Epithelial cell of esophagus (primary cell): ENCODE results near the gene NTN3.

Experiments used
- DNase-seq: peaks from one replicate; pipeline ENCODE4 v3.0.0; 2010; ENCODE audit warnings: low read depth
- H3K4me3 ChIP-seq: 2 replicates; pipeline ENCODE4 v1.5.1; 2011; ENCODE audit warnings: mild to moderate bottlenecking, low read length, control low read depth
- TF ChIP-seq, protein P1 (sequence below): IDR thresholded peaks from 2 replicates; pipeline ENCODE4 v1.5.1; 2011; ENCODE audit warnings: low read depth, mild to moderate bottlenecking, low read length, control low read depth, inconsistent platforms; ENCODE audit not compliant: insufficient read depth; ENCODE audit errors: missing control alignments

Gene NTN3

GRCh38 chr16:2471653-2472487, 773 bp downstream of the NTN3 start:
- H3K4me3 ChIP-seq, result no peak overlapping the region
- TF ChIP-seq, protein P1, sequence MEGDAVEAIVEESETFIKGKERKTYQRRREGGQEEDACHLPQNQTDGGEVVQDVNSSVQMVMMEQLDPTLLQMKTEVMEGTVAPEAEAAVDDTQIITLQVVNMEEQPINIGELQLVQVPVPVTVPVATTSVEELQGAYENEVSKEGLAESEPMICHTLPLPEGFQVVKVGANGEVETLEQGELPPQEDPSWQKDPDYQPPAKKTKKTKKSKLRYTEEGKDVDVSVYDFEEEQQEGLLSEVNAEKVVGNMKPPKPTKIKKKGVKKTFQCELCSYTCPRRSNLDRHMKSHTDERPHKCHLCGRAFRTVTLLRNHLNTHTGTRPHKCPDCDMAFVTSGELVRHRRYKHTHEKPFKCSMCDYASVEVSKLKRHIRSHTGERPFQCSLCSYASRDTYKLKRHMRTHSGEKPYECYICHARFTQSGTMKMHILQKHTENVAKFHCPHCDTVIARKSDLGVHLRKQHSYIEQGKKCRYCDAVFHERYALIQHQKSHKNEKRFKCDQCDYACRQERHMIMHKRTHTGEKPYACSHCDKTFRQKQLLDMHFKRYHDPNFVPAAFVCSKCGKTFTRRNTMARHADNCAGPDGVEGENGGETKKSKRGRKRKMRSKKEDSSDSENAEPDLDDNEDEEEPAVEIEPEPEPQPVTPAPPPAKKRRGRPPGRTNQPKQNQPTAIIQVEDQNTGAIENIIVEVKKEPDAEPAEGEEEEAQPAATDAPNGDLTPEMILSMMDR, result no peak
- no peak for DNase-seq

DNA sequence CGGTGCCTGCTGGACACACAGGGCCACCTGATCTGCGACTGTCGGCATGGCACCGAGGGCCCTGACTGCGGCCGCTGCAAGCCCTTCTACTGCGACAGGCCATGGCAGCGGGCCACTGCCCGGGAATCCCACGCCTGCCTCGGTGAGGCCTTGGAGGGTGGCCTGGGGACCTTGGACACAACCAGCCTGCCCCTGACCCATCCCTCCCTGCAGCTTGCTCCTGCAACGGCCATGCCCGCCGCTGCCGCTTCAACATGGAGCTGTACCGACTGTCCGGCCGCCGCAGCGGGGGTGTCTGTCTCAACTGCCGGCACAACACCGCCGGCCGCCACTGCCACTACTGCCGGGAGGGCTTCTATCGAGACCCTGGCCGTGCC, 1.4 kb downstream of the NTN3 start:
- DNase-seq, result no peak
- TF ChIP-seq, protein P1, result no peak
- H3K4me3 ChIP-seq, result no peak overlapping the region

GRCh38 chr16:2472885-2473445, 1.9 kb downstream of the NTN3 start:
- DNase-seq, result no peak
- TF ChIP-seq, protein P1, result no peak
- H3K4me3 ChIP-seq, result no peak overlapping the region

GRCh38 chr16:2473446-2473926, 2.4 kb downstream of the NTN3 start:
- no peak for DNase-seq
- H3K4me3 ChIP-seq, result peak overlapping the region; percentile 27
- TF ChIP-seq, protein P1, result no peak

GRCh38 chr16:2473999-2474876, 3.1 kb downstream of the NTN3 start:
- peak overlapping the region; percentile 68 for H3K4me3 ChIP-seq
- peak; percentile 57 for DNase-seq
- TF ChIP-seq, protein P1, result no peak

- H3K4me3 ChIP-seq, result peak within 1 kb of the TSS; percentile 68
- TF ChIP-seq, protein P1, result no peak
- DNase-seq, result peak; percentile 82
Observed at GRCh38 chr16:2474877-2475412, 3.8 kb downstream of the NTN3 start, which contains the start of gene TBC1D24. Gene TBC1D24 (plus strand): TSS chr16:2475127. CDS start chr16:2496149, 21,022 bp downstream.
